Tibial nerve (tissue), 4 donors: ENCODE measurements around the gene GABRR2. TPM values are rescaled to one million over a fixed set of nuclear protein-coding genes. Genes with fewer than 3 reads are reported as not detected.

Source experiments
- DNase-seq, 2 donors: peaks; one replicate each; pipeline ENCODE4 v3.0.0-alpha.2; 2019; ENCODE audit warnings: low spot score in 2 of 2
- H3K27ac ChIP-seq, 4 donors: fragments of 200-600 bp; sonication (generic) in 3 of 4; one replicate each; pipeline ENCODE4 v1.5.1; 2017 to 2019; ENCODE audit warnings: mild to moderate bottlenecking in 1 of 4
- H3K27me3 ChIP-seq, 2 donors: fragments of 200-600 bp; sonication (generic) in 1 of 2; one replicate each; pipeline versions ENCODE4 v1.5.1 to v1.6.0; 2017 to 2019
- H3K36me3 ChIP-seq, 3 donors: fragments of 200-600 bp; sonication (generic); one replicate each; pipeline ENCODE4 v1.5.1; 2018 to 2019
- H3K4me1 ChIP-seq, 4 donors: fragments of 200-600 bp; sonication (generic) in 3 of 4; one replicate each; pipeline ENCODE4 v1.5.1; 2017 to 2019
- H3K4me3 ChIP-seq, 4 donors: fragments of 200-600 bp; sonication (generic) in 3 of 4; one replicate each; pipeline ENCODE4 v1.5.1; 2017 to 2019; ENCODE audit warnings: mild to moderate bottlenecking in 1 of 4, moderate library complexity in 1 of 4
- H3K9me3 ChIP-seq, 4 donors: fragments of 200-600 bp; sonication (generic) in 3 of 4; one replicate each; pipeline ENCODE4 v1.5.1; 2017 to 2019
- EP300 ChIP-seq, 2 donors: sonication (generic); formaldehyde crosslinking; IDR thresholded peaks; one replicate each; pipeline ENCODE4 v1.6.1; 2017; ENCODE audit warnings: antibody characterized with exemption in 2 of 2, mild to moderate bottlenecking in 1 of 2
- POLR2A ChIP-seq, 2 donors: fragments of 450-650 bp; IDR thresholded peaks; one replicate each; pipeline ENCODE4 v1.6.1; 2017; ENCODE audit warnings: antibody characterized with exemption in 2 of 2, mild to moderate bottlenecking in 2 of 2, moderate library complexity in 2 of 2
- WGBS, 2 donors: methylation state at CpG; one replicate each; pipeline ENCODE4 v1.1.5; 2018; 5-methylcytosine and 5-hydroxymethylcytosine counted together
- total RNA-seq, 4 donors: library from RNA; depleted of rRNA; stranded (reverse); fragments of >200 nt; gene quantifications; one replicate each; pipeline ENCODE4 v1.1.0, GENCODE V29; 2016
- TF ChIP-seq, protein P1 (sequence below), 5 experiments: fragments of 200-600 bp in 3 of 5; fragments of 450-650 bp in 2 of 5; sonication (generic) in 3 of 5; IDR thresholded peaks; one replicate each; pipeline ENCODE4 v1.5.1; 2016 to 2019; ENCODE audit warnings: antibody characterized with exemption in 5 of 5, mild to moderate bottlenecking in 3 of 5, moderate library complexity in 2 of 5

Gene GABRR2
- total RNA-seq, 4 donors from 2014 or later, result 0.84 to 3.6 TPM; not detected in 2

DNA sequence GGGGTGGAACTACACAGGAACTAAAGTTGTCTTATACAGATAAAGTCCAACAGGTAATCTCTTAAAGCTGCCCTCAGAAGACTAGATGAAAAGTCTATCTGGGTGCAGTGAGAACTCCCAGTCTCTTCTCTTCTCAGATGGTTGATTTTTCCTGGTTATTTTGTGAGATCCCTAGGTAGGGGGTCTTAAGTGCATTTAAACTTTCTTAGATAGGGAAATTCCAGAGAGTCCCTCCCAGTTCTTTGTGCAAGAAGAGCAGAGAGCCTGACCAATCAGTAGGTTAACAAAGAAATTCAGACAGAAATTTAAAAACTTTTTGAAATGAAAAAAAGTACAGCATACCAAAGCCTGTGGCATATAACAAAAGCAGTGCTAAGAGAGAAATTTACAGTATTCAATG lies 2.0 kb upstream of the GABRR2 start:
- Histone ChIP-seq H3K4me1 (peaks cover 0 to 17% (median 12%) of the 10 kb centered on the region in 4 donors), H3K36me3 (peaks cover 0 to 26% (median 0%) of the 10 kb centered on the region in 3 donors), H3K4me3 (no peak overlapping the region), H3K9me3 (peaks cover 0 to 4% (median 0%) of the 10 kb centered on the region in 4 donors), H3K27ac (no peak overlapping the region), H3K27me3 (no peaks in the 10 kb centered on the region)
- no peak for DNase-seq
- TF ChIP-seq POLR2A (IDR thresholded peaks at IDR 0.05), result no peak

- H3K9me3 ChIP-seq, result no peaks in the 10 kb centered on the region
- peaks cover 0 to 31% (median 15%) of the 10 kb centered on the region in 4 donors for H3K4me1 ChIP-seq
- H3K4me3 ChIP-seq, result no peak overlapping the region
- H3K36me3 ChIP-seq, result peaks cover 0 to 9% (median 0%) of the 10 kb centered on the region in 3 donors
- 75 to 81% methylated on average over 7 of the region's 7 CpGs for WGBS, 2 donors
- no peak for TF ChIP-seq EP300 (IDR thresholded peaks at IDR 0.05)
- no peak for TF ChIP-seq POLR2A (IDR thresholded peaks at IDR 0.05)
- TF ChIP-seq, protein P1, sequence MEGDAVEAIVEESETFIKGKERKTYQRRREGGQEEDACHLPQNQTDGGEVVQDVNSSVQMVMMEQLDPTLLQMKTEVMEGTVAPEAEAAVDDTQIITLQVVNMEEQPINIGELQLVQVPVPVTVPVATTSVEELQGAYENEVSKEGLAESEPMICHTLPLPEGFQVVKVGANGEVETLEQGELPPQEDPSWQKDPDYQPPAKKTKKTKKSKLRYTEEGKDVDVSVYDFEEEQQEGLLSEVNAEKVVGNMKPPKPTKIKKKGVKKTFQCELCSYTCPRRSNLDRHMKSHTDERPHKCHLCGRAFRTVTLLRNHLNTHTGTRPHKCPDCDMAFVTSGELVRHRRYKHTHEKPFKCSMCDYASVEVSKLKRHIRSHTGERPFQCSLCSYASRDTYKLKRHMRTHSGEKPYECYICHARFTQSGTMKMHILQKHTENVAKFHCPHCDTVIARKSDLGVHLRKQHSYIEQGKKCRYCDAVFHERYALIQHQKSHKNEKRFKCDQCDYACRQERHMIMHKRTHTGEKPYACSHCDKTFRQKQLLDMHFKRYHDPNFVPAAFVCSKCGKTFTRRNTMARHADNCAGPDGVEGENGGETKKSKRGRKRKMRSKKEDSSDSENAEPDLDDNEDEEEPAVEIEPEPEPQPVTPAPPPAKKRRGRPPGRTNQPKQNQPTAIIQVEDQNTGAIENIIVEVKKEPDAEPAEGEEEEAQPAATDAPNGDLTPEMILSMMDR (IDR thresholded peaks at IDR 0.05), result no peak
- DNase-seq, result no peak
- H3K27me3 ChIP-seq, result no peaks in the 10 kb centered on the region
- no peak overlapping the region for H3K27ac ChIP-seq
Measured at GRCh38 chr6:89314692-89315091, 407 bp downstream of the GABRR2 start.

DNA sequence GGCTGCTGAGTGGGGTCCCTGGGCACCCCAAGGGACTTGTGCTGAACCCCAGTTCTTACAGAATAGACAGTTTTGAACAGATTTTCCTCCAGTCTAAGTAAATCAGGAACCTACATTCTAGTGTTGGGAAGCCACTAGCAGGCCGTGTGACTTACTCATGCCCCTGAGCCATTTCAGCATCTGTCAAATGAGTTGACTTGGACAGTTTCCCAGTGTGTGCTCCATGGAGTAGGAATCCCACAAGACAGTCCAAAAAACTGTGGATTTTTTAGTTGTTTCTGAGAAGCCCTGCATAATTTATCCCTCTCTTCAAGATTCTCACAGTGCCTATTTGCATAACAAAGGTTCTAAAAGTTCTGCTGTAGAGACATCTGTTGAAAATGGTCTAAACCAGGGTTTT lies 2.1 kb downstream of the GABRR2 start:
- peaks cover 0 to 9% (median 0%) of the 10 kb centered on the region in 3 donors for H3K36me3 ChIP-seq
- DNase-seq, result peak in 1 of 2 donors; percentile 48
- no peaks in the 10 kb centered on the region for H3K27me3 ChIP-seq
- no peaks in the 10 kb centered on the region for H3K9me3 ChIP-seq
- 23 to 33% methylated on average over 1 of the region's 1 CpG for WGBS, 2 donors
- TF ChIP-seq, protein P1 (IDR thresholded peaks at IDR 0.05), result no peak
- TF ChIP-seq POLR2A (IDR thresholded peaks at IDR 0.05), result no peak
- TF ChIP-seq EP300 (IDR thresholded peaks at IDR 0.05), result no peak
- no peak overlapping the region for H3K4me3 ChIP-seq
- peak overlapping the region; percentile 37 to 80 (median 68) for H3K27ac ChIP-seq
- H3K4me1 ChIP-seq, result peaks cover 0 to 31% (median 15%) of the 10 kb centered on the region in 4 donors

DNA sequence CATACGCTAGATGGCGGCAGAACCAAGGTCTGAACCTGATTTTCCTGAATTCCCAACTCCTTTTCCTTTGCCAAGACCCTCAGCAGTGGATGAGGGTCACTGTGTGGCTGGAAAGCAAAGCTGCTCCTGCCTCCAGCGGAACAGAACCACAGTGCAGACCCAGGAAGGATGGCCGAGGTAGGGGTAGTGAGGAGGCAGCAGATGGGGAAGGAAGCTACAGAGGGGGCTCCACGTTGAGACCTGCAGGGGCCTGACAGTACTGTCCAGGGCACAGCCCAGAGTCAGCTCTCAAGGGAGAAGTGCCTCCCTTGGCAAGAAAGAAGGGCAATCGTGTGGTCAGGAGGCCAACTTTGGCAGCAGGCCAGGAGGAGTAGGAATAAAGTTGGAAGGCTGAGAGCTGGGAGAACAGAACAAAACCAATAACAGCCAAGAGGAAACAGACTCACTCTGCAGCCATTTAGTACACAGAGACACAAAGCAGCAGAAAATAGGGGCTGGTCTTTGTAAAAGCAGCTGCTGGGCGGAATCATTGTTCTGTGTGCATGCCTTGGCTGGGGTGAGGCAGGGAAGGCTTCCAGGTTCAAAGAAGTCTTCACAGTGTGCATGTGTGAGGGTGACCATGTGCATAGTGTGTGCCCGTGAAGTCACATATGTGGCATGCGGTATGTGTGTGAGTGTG lies 3.1 kb downstream of the GABRR2 start:
- peak overlapping the region; percentile 37 to 80 (median 68) for H3K27ac ChIP-seq

GRCh38 chr6:89311530-89311852 lies 3.6 kb downstream of the GABRR2 start:
- Histone ChIP-seq H3K27ac (peak overlapping the region in 3 of 4 donors; percentile 37 to 80 (median 79)), H3K4me3 (no peak overlapping the region), H3K27me3 (no peaks in the 10 kb centered on the region), H3K36me3 (peaks cover 0 to 3% (median 0%) of the 10 kb centered on the region in 3 donors), H3K9me3 (no peaks in the 10 kb centered on the region), H3K4me1 (peaks cover 0 to 31% (median 15%) of the 10 kb centered on the region in 4 donors)
- 19 to 24% methylated on average over 5 of the region's 5 CpGs for WGBS, 2 donors
- TF ChIP-seq, protein P1 (IDR thresholded peaks at IDR 0.05), result no peak
- TF ChIP-seq EP300 (IDR thresholded peaks at IDR 0.05) (no peak), POLR2A (IDR thresholded peaks at IDR 0.05) (no peak)
- DNase-seq, result no peak

More for the DNA sequence above, 3.1 kb downstream of the GABRR2 start:
- Histone ChIP-seq H3K4me3 (peak overlapping the region in 2 of 4 donors; percentile 7 to 23), H3K4me1 (peaks cover 0 to 31% (median 15%) of the 10 kb centered on the region in 4 donors), H3K9me3 (no peaks in the 10 kb centered on the region), H3K27me3 (no peaks in the 10 kb centered on the region), H3K36me3 (peaks cover 0 to 8% (median 0%) of the 10 kb centered on the region in 3 donors)
- peak in 1 of 2 donors; percentile 46 for TF ChIP-seq EP300 (IDR thresholded peaks at IDR 0.05)
- TF ChIP-seq POLR2A (IDR thresholded peaks at IDR 0.05), result no peak
- TF ChIP-seq, protein P1 (IDR thresholded peaks at IDR 0.05), result peak; percentile 24 to 68 (median 44)
- 16 to 29% methylated on average over 9 of the region's 9 CpGs for WGBS, 2 donors
- peak; percentile 58 to 61 for DNase-seq
